ENCODE measurements around the gene ADAM8.
"Not testable (repeated sequence)": the region's sequence is repeated elsewhere in the genome, so short reads cannot be mapped to it uniquely, and the experiment has no call there.

ADAM8 gene

DNA sequence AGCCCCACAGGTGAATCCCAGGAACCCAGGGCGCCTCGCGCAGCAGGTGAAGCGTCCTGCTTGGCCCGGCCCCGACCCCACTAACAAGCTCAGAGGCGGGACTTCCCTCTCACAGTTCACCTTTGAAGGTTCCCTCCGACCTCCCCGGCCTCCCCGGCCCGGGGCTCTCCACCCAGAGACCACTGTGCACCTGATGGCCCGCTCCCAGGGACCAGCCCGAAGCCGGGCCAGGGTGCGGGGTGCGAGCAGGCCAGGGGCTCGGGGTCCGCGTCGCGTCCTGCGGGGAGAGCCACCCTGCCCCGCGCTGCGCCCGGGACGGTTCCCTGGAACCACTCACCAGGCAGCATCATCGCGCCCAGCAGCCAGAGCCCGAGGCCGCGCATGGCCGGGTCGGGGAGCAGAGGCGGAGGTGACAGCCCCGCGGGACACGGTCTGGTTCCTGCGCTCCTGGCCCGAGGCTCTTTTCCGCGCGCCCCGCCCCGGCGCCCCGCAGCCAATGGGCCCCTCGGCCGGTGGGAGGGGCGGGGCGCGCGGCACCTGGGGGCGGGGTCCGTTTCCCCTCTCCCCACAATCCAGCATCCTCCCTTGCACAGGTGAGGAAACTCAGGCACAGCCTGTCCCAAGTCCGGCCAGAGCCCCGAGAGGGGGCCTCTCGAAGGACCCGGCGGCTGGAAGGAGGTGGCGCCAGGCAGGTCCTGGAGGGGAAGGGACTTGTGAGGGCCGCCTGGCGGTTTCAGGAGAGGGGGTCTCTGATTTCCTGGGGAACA is at the start of gene ADAM8:
Gene ADAM8 (minus strand): TSS at position 434 of the 767 bp plus-strand sequence. CDS start 51 bp downstream, at position 383.
- H3K4me3 ChIP-seq (ENCODE audit: low read length), result peak within 1 kb of the TSS; percentile 72; the same call in 1 of the 2 replicates
- TF ChIP-seq ZNF274 (IDR thresholded peaks at IDR 0.05; ENCODE audit: low read depth, low read length), result no peak

DNA sequence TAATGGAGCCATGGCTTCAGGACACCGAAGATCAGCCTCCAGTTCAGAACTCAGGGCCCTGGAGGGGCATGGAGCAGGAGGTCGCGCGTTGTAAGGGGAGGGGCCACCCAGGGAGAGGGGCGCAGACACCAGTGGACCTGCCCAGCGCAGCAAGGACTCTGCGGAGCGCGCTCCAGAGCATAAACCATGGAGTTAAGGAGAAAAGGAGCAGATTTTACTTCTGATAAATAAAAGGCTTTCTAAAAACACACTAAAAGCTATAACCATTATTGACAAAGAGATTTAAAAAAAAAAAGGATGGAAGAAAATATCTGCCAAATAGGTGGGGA is 49.5 kb upstream of the ADAM8 start:
- no peak for TF ChIP-seq ZNF274 (IDR thresholded peaks at IDR 0.05; ENCODE audit: low read depth, low read length)
- no peak overlapping the region for H3K4me3 ChIP-seq (ENCODE audit: low read length)

DNA sequence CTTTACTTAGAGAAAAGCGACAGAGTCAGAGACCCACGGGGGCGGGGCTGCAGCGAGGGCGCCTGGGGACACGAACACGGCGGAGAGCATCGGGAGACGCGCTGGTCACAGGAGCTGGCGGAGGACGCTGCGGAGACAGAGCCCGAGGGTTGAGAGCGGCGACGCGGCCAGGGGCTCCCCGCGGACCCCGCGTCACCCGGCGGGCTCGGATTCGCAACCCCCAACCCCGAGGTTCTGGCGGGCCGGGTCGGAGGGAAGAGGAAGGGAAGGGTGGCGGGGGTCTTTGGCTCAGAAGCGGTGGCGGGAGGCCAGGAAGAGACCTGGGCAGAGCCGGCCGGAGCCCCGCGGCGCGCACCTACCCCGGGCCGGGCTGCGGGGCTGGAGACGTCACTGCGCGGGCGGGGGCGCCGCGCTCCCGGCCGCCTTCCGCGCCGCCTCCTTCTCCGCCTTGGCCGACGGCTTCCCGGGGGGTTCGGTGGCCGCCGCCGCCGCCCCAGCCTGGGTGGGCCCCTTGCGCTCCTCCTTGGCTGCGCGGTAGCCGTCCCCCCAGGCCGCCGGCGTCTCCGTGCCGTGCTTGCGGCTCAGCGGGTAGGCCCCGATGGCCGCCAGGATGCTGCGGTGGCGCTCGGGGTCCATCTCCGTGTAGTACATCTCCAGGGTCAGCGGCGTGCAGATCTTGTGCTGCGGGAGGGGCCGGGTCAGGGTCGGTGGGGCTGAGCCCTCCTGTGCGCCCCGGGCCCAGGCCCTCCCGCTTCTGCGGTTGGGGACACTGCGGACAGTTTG is 49.0 kb upstream of the ADAM8 start:
- TF ChIP-seq ZNF274 (IDR thresholded peaks at IDR 0.05; ENCODE audit: low read depth, low read length), result no peak
- H3K4me3 ChIP-seq (ENCODE audit: low read length), result no peak overlapping the region

DNA sequence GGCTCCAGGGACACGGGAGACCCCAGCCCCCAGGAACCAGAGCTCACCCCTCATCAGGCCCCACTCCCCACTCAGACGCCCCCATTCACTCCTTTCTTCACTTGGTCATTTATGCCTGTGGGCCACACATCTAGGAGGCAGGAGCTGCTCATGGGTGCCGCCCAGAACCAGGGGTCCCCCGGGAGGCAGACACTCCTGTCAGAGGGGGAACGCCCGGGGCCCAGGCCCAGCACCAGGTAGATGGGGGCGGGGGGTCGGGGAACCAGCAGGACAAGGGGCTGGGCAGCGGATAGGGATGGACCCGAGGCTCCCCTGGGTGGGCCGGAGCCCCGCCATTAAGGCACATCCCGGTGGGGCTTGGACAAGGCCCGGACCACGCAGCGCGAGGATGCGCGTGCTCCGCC is 48.2 kb upstream of the ADAM8 start:
- no peak for TF ChIP-seq ZNF274 (IDR thresholded peaks at IDR 0.05; ENCODE audit: low read depth, low read length)
- no peak overlapping the region for H3K4me3 ChIP-seq (ENCODE audit: low read length)

DNA sequence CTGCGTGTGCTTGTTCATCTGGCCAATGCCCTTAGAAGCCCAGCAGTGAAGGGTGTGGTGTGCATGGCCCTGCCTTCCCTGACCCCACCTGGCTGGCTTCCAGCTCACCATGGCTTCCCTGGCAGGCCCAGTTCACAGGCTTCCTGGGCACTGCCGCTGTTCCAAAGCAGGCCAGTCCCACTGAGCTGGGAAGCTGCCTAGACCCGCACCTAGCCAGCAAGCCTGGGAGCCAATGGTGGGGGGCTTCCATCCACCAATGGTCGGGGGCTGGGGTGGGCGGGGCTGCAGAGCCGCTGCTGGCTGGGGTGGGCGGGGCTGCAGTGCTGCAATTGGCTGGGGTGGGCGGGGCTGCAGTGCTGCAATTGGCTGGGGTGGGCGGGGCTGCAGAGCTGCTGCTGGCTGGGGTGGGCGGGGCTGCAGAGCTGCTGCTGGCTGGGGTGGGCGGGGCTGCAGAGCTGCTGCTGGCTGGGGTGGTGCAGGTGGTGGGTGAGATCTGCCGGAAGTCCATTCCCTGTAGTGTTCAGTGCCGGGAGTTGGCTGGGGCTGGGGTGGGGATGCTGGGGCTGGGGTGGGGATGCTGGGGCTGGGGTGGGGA is 47.6 kb upstream of the ADAM8 start:
- H3K4me3 ChIP-seq (ENCODE audit: low read length), result no peak overlapping the region
- TF ChIP-seq ZNF274 (IDR thresholded peaks at IDR 0.05; ENCODE audit: low read depth, low read length), result no peak

DNA sequence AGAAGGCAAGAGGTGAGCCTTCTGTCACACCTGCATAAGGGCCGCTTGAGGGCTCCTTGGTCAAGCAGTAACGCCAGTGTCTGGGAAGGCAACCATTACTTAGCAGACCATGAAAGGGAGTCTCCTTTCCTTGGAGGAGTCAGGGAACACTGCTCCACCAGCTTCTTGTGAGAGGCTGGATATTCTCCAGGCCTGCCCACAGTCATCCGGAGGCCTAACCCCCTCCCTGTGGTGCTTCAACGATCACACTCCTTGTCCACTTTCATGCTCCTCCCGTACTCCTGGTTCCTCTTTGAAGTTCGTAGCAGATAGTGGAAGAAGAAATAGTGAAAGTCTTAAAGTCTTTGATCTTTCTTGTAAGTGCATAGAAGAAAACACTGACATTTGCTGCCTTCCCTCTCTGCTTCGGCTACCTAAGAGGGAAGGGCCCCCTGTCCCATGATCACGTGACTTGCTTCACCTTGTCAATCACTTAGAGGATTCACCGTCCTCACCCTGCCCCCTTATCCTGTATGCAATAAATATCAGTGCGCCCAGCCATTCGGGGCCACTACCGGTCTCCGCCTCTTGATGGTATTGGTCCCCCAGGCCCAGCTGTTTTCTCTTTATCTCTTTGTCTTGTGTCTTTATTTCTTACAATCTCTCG is 45.5 kb upstream of the ADAM8 start:
- H3K4me3 ChIP-seq (ENCODE audit: low read length), result not testable (repeated sequence)

DNA sequence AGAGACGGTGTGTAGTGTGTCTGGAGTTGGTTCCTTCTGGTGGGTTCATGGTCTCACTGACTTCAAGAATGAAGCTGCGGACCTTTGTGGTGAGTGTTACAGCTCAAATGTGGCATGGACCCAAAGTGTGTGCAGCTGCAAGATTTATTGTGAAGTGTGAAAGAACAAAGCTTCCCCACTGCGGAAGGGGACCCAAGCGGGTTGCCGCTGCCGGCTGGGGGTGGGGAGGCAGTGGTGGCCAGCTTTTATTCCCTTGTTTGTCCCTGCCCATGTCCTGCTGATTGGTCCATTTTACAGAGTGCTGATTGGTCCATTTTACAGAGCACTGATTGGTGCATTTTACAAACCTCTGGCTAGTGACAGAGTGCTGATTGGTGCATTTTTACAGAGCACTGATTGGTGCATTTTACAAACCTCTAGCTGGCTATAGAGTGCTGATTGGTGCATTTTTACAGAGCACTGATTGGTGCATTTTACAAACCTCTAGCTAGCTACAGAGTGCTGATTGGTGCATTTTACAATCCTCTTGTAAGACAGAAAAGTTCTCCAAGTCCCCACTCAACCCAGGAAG is 44.3 kb upstream of the ADAM8 start:
- not testable (repeated sequence) for H3K4me3 ChIP-seq (ENCODE audit: low read length)

DNA sequence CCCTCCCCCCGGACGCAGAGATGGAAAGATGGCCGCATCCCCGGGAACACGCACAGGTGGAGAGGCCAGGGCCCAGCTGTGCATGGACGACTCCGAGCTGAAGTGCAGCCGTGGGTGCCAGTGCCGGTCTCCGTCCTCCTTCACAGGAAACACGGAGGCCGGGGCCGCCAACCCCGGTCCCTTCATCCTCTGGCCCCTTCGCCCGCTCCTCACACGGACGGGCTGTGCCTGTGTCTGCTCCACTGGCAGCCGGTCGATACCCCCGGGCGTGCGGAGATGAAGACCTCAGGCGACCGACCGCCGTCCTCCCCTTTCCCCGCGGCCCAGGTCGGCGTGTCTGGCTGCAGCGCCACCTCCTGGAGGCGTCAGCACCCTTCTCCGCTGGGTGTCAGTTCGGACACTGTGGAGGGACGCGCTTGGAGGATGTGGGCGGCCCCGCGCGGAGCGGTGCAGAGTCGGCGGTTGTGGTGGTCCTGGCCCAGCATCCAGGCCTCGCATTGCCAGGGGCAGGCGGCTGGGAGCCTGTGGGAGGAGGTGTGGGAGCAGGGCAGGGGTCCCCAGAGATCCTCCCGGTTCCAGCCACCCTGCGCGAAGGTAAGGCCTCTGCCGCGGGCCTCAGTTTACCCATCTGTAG is 41.9 kb upstream of the ADAM8 start:
- no peak for TF ChIP-seq ZNF274 (IDR thresholded peaks at IDR 0.05; ENCODE audit: low read depth, low read length)
- no peak overlapping the region for H3K4me3 ChIP-seq (ENCODE audit: low read length)

DNA sequence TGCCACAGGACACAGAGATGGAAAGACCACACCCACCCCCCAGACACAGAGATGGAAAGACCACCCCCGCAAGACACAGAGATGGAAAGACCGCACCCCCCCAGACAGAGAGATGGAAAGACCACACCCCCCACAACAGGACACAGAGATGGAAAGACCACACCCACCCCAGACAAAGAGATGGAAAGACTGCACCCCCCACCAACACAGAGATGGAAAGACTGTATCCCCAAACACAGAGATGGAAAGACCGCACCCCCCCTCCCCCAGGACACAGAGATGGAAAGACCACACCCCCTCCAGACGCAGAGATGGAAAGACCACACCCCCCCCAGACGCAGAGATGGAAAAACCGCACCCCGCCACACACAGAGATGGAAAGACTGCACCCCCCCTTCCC is 40.1 kb upstream of the ADAM8 start:
- no peak for TF ChIP-seq ZNF274 (IDR thresholded peaks at IDR 0.05; ENCODE audit: low read depth, low read length)
- H3K4me3 ChIP-seq (ENCODE audit: low read length), result no peak overlapping the region

DNA sequence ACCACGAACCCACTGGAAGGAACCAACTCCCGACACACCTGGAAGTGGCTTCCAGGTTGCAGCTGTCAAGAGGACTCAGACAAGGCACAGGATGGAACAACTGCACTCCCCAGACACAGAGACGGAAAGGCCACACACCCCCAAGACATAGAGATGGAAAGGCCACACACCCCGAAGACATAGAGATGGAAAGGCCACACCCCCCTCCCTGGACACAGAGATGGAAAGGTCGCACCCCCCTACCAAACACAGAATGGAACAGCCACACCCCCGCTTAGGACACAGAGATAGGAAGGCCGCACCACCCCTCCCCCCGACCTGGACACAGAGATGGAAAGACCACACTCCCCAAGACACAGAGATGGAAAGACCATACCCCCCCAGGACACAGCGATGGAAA is 39.6 kb upstream of the ADAM8 start:
- TF ChIP-seq ZNF274 (IDR thresholded peaks at IDR 0.05; ENCODE audit: low read depth, low read length), result no peak
- H3K4me3 ChIP-seq (ENCODE audit: low read length), result no peak overlapping the region

DNA sequence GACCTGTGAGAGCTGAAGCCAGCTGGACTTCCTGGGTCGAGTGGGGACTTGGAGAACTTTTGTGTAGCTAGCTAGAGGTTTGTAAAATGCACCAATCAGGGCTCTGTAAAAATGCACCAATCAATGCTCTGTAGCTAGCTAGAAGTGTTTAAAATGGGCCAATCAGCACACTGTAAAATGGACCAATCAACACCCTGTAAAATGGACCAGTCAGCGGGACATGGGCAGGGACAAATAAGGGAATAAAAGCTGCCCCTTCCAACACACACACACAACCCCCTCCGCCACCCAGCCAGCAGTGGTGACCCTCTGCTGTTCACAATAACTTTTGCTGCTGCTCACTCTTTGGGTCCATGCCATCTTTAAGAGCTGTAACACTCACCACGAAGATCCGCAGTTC is 39.2 kb upstream of the ADAM8 start:
- H3K4me3 ChIP-seq (ENCODE audit: low read length), result no peak overlapping the region
- TF ChIP-seq ZNF274 (IDR thresholded peaks at IDR 0.05; ENCODE audit: low read depth, low read length), result no peak

DNA sequence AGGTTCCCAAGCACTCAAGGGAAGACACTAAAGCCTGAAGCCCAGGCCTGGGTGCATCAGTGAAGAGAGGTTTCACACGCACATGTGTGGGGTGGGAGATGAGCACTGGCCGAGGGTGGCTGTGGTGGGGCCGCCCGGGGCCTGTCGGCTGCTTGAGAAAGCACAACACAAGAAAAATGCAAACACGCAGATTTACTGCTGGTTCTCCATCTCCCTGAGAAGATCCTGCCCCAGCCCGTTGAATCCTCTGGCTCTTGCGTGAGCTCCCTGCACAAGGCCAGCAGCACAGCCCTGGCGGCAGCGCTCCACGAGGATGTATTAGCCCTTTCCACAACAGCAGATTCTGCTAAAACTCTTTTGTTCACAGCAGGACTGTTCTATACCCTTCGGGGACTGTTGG is 38.2 kb upstream of the ADAM8 start:
- no peak for TF ChIP-seq ZNF274 (IDR thresholded peaks at IDR 0.05; ENCODE audit: low read depth, low read length)

DNA sequence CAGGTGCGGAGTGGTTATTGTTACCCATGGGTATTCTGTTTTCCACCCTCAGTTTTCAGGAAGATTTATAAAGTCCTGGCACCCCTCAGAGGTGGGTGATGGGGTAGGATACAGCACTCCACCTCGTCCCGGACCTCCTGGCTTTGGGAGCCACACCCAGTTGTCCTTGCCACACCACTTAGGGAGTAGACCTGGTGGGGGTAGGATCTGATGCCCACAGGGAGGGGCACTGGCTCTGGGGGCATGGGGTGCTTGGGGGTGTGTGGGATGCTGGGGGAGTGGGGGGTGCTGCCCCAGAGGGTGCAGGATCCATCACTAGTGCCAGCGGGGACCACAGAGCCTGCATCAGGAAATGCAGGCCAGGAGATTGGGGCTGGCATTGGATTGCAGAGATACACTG is 36.5 kb upstream of the ADAM8 start:
- H3K4me3 ChIP-seq (ENCODE audit: low read length), result no peak overlapping the region
- no peak for TF ChIP-seq ZNF274 (IDR thresholded peaks at IDR 0.05; ENCODE audit: low read depth, low read length)

More for the DNA sequence above, 38.2 kb upstream of the ADAM8 start:
- no peak overlapping the region for H3K4me3 ChIP-seq (ENCODE audit: low read length)

DNA sequence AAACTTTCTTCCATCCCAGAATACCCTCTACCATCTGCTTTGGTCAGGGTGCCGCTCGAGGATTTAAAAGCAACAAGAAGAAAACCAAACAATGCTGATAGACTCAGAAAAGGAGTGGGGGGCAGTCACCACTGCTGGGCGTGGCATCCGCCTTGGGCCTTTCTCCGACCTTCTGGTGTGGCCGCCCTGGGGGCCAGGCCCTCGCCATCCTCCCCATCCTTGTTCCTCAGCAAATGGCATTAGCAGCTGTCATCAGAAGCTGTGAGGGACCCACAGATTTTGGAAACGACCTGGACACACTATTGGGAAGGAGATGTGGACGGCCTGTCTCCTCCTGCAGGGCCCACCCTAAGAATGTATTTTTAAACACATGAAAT is 36.1 kb upstream of the ADAM8 start:
- no peak overlapping the region for H3K4me3 ChIP-seq (ENCODE audit: low read length)
- no peak for TF ChIP-seq ZNF274 (IDR thresholded peaks at IDR 0.05; ENCODE audit: low read depth, low read length)
